NCI-H2081 treated with DMSO at 0.1 percent for 48 hours (cell line): Measurements from ENCODE around the gene SLC35B4.

Source experiments
- DNase-seq: peaks from one replicate; lab custom pipeline; 2025; lab: John Stamatoyannopoulos, UW

The SLC35B4 gene

DNA sequence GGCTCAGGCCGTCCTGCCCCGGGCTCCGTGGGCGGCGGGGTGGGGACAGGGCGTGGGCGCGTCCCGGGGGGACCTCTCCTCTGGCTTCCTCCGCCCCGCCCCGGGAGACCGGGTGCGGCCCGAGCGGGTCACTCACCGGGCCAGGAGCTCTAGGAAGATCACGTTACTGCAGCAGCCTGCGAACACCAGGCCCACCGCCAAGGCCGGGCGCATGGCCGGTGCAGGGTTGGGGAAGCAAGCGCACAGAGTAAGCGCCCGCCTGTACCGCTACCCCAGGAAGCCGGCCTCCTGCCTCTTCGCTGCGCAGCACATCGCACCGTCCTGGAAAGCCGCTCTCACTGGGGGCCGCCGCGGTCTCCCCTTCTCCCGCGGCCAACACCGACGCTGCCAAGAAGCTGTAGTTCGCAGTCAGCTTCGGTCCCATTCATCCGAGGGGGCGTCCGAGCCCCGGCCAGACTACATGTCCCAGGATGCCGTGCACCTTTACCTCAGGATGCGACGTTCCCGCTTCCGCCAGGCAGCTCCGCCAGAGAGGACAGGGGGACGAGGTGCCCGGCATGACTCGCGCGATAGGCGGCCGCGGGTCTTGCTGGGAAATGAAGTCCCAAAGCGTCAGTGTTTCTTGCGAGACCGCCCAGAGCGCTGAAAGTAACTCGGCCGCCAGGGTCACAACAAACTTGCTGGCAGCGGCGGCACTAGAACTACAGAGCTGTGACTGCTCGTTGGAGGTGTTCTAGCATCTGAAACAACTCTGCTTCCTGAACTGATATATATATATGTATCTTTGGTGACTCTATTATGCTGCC, at the start of gene SLC35B4:
SLC35B4 (minus strand) TSS at position 392 of the 806 bp plus-strand sequence; CDS start at position 213, 179 bp downstream.
- DNase-seq: peak; percentile 94

DNA sequence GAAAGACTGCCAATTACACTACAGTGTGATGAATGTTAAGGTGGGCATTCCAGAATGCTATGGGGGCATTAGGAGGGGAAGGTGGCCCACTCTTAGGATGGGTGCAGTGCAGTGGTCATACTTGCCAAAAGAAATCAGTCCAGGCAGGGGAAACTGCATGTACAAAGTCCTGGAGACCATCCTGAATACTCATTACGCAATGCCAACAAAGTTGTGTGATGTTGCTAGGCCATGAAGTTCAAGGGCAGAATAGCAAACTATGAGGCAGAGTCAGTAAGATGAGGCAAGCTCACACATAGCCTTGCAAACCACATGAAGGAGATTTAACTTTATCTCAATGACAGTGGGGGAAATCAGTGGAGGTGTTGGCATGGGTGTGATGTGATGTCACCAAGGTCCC, 49.8 kb upstream of the SLC35B4 start:
- DNase-seq: no peak

GRCh38 chr7:134365341-134366054, 48.8 kb upstream of the SLC35B4 start:
- DNase-seq: no peak

DNA sequence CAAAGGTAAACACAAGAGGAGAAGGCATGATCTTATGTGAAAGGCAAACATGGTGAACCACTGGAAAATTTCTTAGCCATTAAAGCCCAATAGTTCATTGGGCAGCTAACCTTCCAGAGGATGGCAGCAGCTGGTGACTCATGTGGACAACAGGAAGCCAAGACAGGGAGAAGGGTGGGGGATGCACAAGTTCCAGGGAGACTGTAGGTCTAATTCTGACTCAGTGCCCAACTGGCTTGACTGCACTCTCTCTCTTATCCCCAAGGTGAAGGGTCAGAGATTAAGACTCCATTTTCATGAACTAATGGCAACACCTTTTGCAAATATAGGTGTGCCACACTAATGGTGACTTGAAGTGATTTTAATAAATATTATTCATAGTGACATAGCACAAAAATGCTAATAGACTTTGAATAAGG, 47.9 kb upstream of the SLC35B4 start:
- DNase-seq: no peak

- no peak for DNase-seq
Measured at GRCh38 chr7:134362587-134363483, 46.1 kb upstream of the SLC35B4 start.

GRCh38 chr7:134359787-134360432, 43.2 kb upstream of the SLC35B4 start:
- DNase-seq: no peak

DNA sequence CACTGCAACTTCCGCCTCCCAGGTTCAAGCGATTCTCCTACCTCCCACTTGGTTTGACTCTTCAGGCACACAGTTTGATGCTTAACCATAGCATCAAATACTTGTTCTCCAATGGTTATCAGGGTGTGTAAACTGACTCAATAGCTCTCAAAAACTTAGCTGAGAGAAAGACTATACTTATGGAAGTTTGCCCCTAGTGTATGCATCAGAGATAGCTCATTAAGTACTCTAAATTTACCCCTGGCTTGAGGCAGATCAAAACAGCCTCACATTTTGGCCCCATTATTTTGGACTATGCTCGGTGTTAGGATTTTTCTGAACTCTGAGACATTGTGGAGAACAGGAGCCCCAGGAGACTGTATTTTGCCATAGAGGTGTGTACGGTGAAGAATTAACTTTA, 40.8 kb upstream of the SLC35B4 start:
- DNase-seq: no peak

GRCh38 chr7:134356421-134356936, 39.7 kb upstream of the SLC35B4 start:
- DNase-seq: no peak

DNA sequence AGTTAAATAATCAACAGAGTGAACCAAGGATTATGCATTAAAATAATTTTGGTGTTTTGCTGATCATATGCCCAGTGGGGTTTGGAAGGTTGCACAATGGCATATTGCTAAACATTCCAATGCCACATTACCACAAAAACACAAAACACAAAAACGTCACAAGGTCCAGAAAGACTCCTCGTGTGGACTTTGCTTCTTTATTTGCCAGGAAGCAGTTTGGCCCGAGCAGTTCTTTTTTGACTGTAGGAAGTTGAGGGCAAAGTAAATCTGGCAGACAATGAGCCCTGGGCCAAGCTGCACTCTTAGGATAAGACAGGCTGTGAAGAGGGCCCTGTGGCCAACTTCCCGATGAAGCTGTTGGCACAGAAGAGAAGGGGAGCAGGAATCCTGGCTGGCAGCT, 39.2 kb upstream of the SLC35B4 start:
- no peak for DNase-seq

DNA sequence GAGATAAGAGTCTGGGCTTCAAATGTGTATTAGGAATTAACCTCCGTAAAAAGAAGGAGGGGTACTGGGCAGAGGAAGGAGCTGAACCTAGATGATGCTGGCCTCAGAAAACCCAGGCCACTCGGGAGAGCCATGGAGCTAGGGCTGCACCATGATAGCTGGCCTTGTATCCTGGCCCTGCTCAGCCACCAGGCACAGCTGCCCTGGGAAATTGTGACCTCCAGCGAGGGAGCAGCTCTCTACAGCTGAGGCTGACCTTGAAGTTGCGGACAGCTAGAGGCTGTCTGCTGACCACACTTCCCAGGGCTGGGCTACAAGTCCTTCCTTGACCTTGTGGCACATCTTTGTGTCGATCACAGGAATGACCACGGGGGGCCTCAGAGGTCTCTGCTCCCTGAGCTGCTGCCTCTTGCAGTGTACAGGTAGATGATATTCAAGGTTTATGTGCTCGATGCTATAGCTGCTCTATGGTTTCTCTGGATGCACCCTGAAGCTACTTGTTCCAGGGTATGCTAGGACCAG, 38.3 kb upstream of the SLC35B4 start:
- DNase-seq: no peak

- no peak for DNase-seq
Measured at GRCh38 chr7:134353411-134353810, 36.7 kb upstream of the SLC35B4 start.

- DNase-seq: no peak
Measured at GRCh38 chr7:134351424-134351823, 34.7 kb upstream of the SLC35B4 start.

- no peak for DNase-seq
Measured at GRCh38 chr7:134350709-134351108, 34.0 kb upstream of the SLC35B4 start.

GRCh38 chr7:134347567-134347966, 30.8 kb upstream of the SLC35B4 start:
- DNase-seq: no peak

- DNase-seq: no peak
Measured at GRCh38 chr7:134343796-134344195, 27.1 kb upstream of the SLC35B4 start.

- no peak for DNase-seq
Measured at GRCh38 chr7:134343136-134343535, 26.4 kb upstream of the SLC35B4 start.

DNA sequence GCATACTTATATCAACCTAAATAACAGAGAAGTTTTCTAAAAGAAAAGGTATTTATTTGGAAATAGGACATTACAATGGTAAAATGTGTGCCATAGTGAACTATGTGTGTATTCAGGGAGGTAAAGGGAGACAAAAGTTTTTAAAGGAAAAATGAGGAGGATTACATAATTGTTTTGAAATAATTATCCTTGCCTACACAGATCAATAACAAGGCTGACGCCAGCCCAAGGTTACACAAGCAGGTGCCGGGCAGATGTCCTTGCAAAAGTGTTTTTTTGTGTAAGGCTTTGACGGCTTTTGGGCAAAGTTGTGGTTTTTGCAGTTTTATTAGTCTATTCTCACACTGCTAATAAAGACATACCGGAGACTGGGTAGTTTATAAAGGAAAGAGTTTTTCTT, 22.7 kb upstream of the SLC35B4 start:
- no peak for DNase-seq

- no peak for DNase-seq
Measured at GRCh38 chr7:134337980-134338379, 21.2 kb upstream of the SLC35B4 start.

GRCh38 chr7:134334408-134334807, 17.7 kb upstream of the SLC35B4 start:
- no peak for DNase-seq

DNA sequence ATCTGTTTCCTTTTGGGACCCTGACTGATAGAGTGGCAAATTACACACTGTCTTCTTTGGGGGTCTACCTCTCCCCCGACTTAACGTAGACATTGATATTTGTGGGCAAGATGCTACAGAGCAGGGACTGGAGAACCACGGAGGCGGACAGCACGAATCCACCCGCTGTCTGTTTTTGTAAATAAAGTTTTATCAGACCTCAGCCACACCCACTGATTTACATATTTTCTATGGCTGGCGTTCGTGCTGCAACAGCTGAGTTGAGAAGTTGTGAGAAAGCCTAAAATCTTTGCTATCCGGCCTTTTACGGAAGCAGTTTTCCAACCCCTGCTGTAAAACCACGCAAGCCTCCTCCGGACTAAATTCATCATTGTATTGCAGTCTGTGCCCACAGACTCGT, 17.2 kb upstream of the SLC35B4 start:
- no peak for DNase-seq

DNA sequence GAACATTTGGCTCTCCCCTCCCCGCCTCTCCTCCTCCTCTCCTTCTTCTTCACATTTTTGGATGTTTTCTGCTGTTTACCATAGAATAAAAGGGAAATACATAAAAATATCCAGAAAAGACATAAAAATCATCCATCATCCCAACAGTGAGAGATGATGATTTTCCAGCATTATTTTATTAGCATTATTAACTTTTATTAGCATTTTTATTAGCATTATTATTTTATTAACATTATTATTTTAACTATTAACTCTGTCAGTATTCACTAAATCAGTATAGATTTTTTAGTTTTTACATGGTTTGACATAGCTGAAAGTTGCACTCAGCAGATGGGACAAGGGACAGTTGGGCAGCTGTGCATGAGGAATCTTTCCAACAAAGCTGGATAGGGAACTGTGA, 16.2 kb upstream of the SLC35B4 start:
- no peak for DNase-seq
